PFSK-1 (cell line): Measurements from ENCODE around the gene RXRB.

Experiments
- FOXP2 ChIP-seq: optimal IDR thresholded peaks from 2 replicates; pipeline ENCODE3; 2011; ENCODE audit warnings: borderline replicate concordance, control low read depth, inconsistent platforms; ENCODE audit not compliant: insufficient read depth; ENCODE audit errors: extremely low read length, extremely low read depth
- POLR2AphosphoS5 ChIP-seq: IDR thresholded peaks from 2 replicates; pipeline ENCODE4 v1.6.1; 2012; ENCODE audit warnings: low read depth, mild to moderate bottlenecking, control low read depth, low read length, moderate library complexity
- SIN3A ChIP-seq: IDR thresholded peaks from 2 replicates; pipeline ENCODE4 v1.6.1; 2012; ENCODE audit warnings: mild to moderate bottlenecking, low read length, moderate library complexity, borderline replicate concordance; ENCODE audit not compliant: insufficient read depth
- TAF1 ChIP-seq: IDR thresholded peaks from 2 replicates; pipeline ENCODE4 v1.6.1; 2012; ENCODE audit warnings: low read length, control low read depth, borderline replicate concordance; ENCODE audit not compliant: insufficient read depth
- TF ChIP-seq, protein P1 (sequence below), 2 experiments: IDR thresholded peaks; 2 replicates each; pipeline versions ENCODE4 v1.6.1 to v1.8.0; 2011 to 2012; ENCODE audit warnings: low read depth in 2 of 2, low read length in 2 of 2, control low read depth in 1 of 2, inconsistent platforms in 1 of 2, mild to moderate bottlenecking in 1 of 2, moderate library complexity in 1 of 2; ENCODE audit not compliant: insufficient read depth in 1 of 2

DNA sequence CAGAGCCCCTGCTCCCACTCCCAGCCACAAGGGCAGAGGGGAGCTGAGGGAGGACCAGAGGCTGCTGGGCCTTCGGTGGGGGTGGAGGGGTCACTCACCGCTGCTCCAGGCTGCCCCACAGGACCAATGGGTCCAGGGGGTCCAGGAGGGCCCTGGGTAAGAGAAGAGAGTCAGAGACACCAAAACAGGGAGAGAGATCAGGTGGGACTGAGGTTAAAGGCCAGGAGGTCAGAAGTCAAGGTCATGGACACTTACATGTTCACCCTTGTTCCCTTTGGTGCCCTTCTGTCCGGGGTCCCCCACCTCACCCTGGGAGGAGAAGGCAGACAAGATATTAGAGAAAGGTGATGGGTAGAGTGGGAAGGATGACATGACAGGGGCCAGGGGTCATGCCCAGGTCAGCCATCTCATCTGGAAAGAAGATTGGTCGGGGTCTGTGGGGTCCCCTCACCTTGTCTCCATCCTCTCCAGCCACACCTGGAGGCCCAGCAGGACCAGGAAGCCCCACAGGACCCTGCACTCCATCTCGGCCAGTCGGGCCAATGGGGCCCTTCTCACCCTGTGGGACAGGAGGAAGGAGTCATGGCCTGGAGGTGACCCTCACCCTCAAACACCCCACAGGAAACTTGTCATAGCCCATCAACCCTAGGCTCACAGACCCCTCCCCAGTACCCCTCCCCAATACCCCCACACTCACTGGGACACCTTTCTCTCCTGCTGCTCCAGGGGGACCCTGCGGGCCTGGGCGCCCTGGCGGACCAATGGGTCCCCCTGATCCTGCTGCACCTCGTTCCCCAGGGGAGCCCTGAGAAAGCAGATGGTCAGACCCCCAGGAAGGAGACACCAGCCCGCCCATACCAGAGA lies 29.2 kb downstream of the RXRB start:
- TF ChIP-seq TAF1 (no peak), POLR2AphosphoS5 (no peak), SIN3A (no peak), FOXP2 (no peak)
- TF ChIP-seq, protein P1, sequence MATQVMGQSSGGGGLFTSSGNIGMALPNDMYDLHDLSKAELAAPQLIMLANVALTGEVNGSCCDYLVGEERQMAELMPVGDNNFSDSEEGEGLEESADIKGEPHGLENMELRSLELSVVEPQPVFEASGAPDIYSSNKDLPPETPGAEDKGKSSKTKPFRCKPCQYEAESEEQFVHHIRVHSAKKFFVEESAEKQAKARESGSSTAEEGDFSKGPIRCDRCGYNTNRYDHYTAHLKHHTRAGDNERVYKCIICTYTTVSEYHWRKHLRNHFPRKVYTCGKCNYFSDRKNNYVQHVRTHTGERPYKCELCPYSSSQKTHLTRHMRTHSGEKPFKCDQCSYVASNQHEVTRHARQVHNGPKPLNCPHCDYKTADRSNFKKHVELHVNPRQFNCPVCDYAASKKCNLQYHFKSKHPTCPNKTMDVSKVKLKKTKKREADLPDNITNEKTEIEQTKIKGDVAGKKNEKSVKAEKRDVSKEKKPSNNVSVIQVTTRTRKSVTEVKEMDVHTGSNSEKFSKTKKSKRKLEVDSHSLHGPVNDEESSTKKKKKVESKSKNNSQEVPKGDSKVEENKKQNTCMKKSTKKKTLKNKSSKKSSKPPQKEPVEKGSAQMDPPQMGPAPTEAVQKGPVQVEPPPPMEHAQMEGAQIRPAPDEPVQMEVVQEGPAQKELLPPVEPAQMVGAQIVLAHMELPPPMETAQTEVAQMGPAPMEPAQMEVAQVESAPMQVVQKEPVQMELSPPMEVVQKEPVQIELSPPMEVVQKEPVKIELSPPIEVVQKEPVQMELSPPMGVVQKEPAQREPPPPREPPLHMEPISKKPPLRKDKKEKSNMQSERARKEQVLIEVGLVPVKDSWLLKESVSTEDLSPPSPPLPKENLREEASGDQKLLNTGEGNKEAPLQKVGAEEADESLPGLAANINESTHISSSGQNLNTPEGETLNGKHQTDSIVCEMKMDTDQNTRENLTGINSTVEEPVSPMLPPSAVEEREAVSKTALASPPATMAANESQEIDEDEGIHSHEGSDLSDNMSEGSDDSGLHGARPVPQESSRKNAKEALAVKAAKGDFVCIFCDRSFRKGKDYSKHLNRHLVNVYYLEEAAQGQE (IDR thresholded peaks at IDR 0.05; ENCODE audit: insufficient read depth in 1 of 2, low read depth in 2 of 2, low read length in 2 of 2): no peak
